Type B pancreatic cell (in vitro differentiated cells): ENCODE data around the gene TP53RK. TPM values are rescaled to one million over a fixed set of nuclear protein-coding genes. Genes with fewer than 3 reads are reported as not detected.

Experiments
- DNase-seq: peaks from one replicate; pipeline ENCODE4 v3.0.0; 2021; ENCODE audit warnings: mixed read lengths; ENCODE audit not compliant: unreplicated experiment; ENCODE audit errors: extremely low spot score
- H3K27ac Mint-ChIP-seq: 2 replicates; pipeline ENCODE4 v1.8.0; 2021; ENCODE audit warnings: mild to moderate bottlenecking, mixed read lengths
- H3K27me3 Mint-ChIP-seq: 2 replicates; pipeline ENCODE4 v1.8.0; 2021; ENCODE audit warnings: mixed read lengths
- H3K36me3 Mint-ChIP-seq: 2 replicates; pipeline ENCODE4 v1.8.0; 2021; ENCODE audit warnings: mixed read lengths
- H3K4me1 Mint-ChIP-seq: one replicate; pipeline ENCODE4 v1.8.0; 2021; ENCODE audit warnings: mixed read lengths; ENCODE audit not compliant: unreplicated experiment
- H3K4me3 Mint-ChIP-seq: 2 replicates; pipeline ENCODE4 v1.8.0; 2021; ENCODE audit warnings: mild to moderate bottlenecking, mixed read lengths
- H3K9me3 Mint-ChIP-seq: 2 replicates; pipeline ENCODE4 v1.8.0; 2021; ENCODE audit warnings: mixed read lengths
- total RNA-seq: library from RNA; stranded (reverse); gene quantifications from 2 replicates; pipeline ENCODE4 v1.2.1, GENCODE V29; 2021; ENCODE audit warnings: low replicate concordance
- TF ChIP-seq, protein P1 (sequence below): fragments of 200-600 bp; sonication (generic); conservative IDR thresholded peaks from 2 replicates; pipeline ENCODE4 v1.5.0; 2021; ENCODE audit warnings: antibody characterized with exemption, mild to moderate bottlenecking

Gene TP53RK
- total RNA-seq, 1 donor from 2014 or later: 13.6 TPM

GRCh38 chr20:46670585-46671584 lies 18.4 kb downstream of the TP53RK start:
- no peak for DNase-seq
- H3K27ac Mint-ChIP-seq: no peak overlapping the region
- H3K4me3 Mint-ChIP-seq: no peak overlapping the region
- H3K27me3 Mint-ChIP-seq: no peaks in the 10 kb centered on the region
- peaks cover 19% of the 10 kb centered on the region for H3K4me1 Mint-ChIP-seq
- TF ChIP-seq, protein P1, sequence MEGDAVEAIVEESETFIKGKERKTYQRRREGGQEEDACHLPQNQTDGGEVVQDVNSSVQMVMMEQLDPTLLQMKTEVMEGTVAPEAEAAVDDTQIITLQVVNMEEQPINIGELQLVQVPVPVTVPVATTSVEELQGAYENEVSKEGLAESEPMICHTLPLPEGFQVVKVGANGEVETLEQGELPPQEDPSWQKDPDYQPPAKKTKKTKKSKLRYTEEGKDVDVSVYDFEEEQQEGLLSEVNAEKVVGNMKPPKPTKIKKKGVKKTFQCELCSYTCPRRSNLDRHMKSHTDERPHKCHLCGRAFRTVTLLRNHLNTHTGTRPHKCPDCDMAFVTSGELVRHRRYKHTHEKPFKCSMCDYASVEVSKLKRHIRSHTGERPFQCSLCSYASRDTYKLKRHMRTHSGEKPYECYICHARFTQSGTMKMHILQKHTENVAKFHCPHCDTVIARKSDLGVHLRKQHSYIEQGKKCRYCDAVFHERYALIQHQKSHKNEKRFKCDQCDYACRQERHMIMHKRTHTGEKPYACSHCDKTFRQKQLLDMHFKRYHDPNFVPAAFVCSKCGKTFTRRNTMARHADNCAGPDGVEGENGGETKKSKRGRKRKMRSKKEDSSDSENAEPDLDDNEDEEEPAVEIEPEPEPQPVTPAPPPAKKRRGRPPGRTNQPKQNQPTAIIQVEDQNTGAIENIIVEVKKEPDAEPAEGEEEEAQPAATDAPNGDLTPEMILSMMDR: no peak
- peaks cover 10% of the 10 kb centered on the region for H3K9me3 Mint-ChIP-seq
- H3K36me3 Mint-ChIP-seq: peaks cover 16% of the 10 kb centered on the region

- Mint-ChIP-seq H3K4me3 (no peak overlapping the region), H3K27ac (no peak overlapping the region), H3K27me3 (no peaks in the 10 kb centered on the region), H3K4me1 (peaks cover 19% of the 10 kb centered on the region), H3K9me3 (peaks cover 10% of the 10 kb centered on the region), H3K36me3 (peaks cover 16% of the 10 kb centered on the region)
- no peak for DNase-seq
- TF ChIP-seq, protein P1: no peak
These were observed 19.0 kb downstream of the TP53RK start for GRCh38 chr20:46670228-46670584.

DNA sequence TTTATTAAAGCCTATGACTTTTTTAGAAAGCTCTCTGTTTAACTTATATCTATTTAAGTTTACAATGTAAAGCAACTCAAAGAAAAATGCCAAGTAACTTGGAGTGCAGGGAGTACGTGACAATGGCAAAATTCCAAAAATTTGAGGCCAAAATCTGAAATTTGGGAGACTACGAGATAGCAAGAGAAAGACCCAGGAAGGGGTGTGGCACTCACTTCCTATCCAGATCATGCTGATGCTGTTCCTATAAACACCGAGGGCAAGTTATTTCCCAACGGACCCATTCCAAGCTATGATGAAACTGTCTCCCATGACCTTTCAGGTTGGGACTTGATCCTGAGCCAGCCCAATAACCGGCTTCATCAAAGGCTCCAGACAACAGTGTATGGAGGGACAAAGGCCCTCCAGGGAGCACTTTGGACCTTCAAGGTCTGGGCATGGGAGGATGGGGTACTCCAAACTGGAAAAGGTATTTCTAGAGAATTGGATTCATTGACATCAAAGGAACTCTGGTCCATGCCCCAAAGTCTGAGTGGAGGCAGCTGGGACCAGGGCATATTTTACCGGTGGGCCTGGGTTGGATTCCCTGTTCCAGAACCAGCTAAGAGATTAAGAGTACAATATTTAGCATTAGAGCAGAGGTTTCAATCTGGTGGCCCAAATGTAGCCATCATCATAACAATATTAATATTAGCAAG lies 22.3 kb downstream of the TP53RK start:
- Mint-ChIP-seq H3K4me1 (no peaks in the 10 kb centered on the region), H3K27ac (no peak overlapping the region), H3K36me3 (peaks cover 9% of the 10 kb centered on the region), H3K27me3 (no peaks in the 10 kb centered on the region), H3K9me3 (peaks cover 4% of the 10 kb centered on the region), H3K4me3 (no peak overlapping the region)
- TF ChIP-seq, protein P1: no peak
- DNase-seq: no peak

GRCh38 chr20:46666306-46666705 lies 22.9 kb downstream of the TP53RK start:
- peaks cover 4% of the 10 kb centered on the region for H3K9me3 Mint-ChIP-seq
- H3K4me1 Mint-ChIP-seq: no peaks in the 10 kb centered on the region
- H3K36me3 Mint-ChIP-seq: peaks cover 8% of the 10 kb centered on the region
- H3K27ac Mint-ChIP-seq: no peak overlapping the region
- H3K4me3 Mint-ChIP-seq: no peak overlapping the region
- no peak for DNase-seq
- TF ChIP-seq, protein P1: no peak
- H3K27me3 Mint-ChIP-seq: no peaks in the 10 kb centered on the region

DNA sequence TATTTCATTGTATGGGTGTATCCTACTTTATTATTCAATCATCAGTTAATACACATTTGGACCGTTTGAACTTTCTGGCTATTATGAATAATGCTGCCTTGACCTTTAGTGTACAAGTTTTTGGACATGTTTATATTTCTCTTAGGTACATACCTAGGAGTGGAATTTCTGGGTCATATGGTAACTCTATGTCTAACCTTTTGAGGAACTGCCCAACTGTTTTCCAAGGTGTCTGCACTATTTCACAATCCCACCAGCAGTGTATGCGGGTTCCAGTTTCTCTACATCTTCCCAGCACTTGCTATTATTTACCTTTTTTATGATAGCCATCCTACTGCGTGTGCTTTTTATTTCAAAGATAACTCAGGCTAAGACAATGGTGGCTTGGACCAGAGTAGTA lies 23.6 kb downstream of the TP53RK start:
- Mint-ChIP-seq H3K36me3 (peaks cover 5% of the 10 kb centered on the region), H3K4me3 (no peak overlapping the region), H3K27ac (no peak overlapping the region), H3K27me3 (no peaks in the 10 kb centered on the region), H3K9me3 (peaks cover 4% of the 10 kb centered on the region), H3K4me1 (no peaks in the 10 kb centered on the region)
- TF ChIP-seq, protein P1: no peak
- DNase-seq: no peak
